SK-N-SH (cell line): ENCODE results near the gene CCNG2. TPM values are rescaled to one million over a fixed set of nuclear protein-coding genes. Genes with fewer than 3 reads are reported as not detected.

Experiments
- CTCF ChIA-PET: fragments of 300-600, 350-600 bp; formaldehyde crosslinking; extraction: SDS; loops from one replicate; lab custom pipeline; 2021; lab: Yijun Ruan, JAX
- POLR2A ChIA-PET: fragments of 350-600 bp; sonication (Branson Sonifier 250); formaldehyde crosslinking; extraction: SDS; loops from one replicate; lab custom pipeline; 2020; ENCODE audit warnings: antibody characterized with exemption, inconsistent platforms; lab: Yijun Ruan, JAX
- DNase-seq: peaks from one replicate; pipeline ENCODE4 v3.0.0; 2012
- H2AFZ ChIP-seq: fragments of 200-600 bp; sonication (generic); 2 replicates; pipeline ENCODE4 v1.8.1; 2016; ENCODE audit warnings: antibody characterized with exemption, mild to moderate bottlenecking, low read depth
- H3F3A ChIP-seq: fragments of 200-600 bp; sonication (generic); replicated peaks from 2 replicates; pipeline ENCODE3; 2016; ENCODE audit warnings: antibody characterized with exemption, mild to moderate bottlenecking; ENCODE audit not compliant: insufficient read depth
- H3K27ac ChIP-seq, 2 experiments: fragments of 200-500 bp in 1 of 2; fragments of 200-600 bp in 1 of 2; sonication (Bioruptor generic) in 1 of 2; sonication (generic), shearing (Covaris generic) in 1 of 2; 2 replicates each; pipeline versions ENCODE4 v1.5.1 to v1.6.1; 2014 to 2016; ENCODE audit warnings: low read depth in 2 of 2, inconsistent platforms in 1 of 2, low read length in 1 of 2, mild to moderate bottlenecking in 1 of 2, mixed read lengths in 1 of 2
- H3K27me3 ChIP-seq: fragments of 200-600 bp; sonication (generic), shearing (Covaris generic); 2 replicates; pipeline ENCODE4 v1.6.1; 2016; ENCODE audit warnings: mixed run types; ENCODE audit not compliant: insufficient read depth
- H3K36me3 ChIP-seq, 2 experiments: fragments of 200-500 bp in 1 of 2; fragments of 200-600 bp in 1 of 2; sonication (Bioruptor generic) in 1 of 2; sonication (generic) in 1 of 2; replicated peaks in 1 of 2; 2 replicates each; pipeline versions ENCODE3 to v1.5.1; 2014 to 2016; ENCODE audit warnings: low read length in 1 of 2, mild to moderate bottlenecking in 1 of 2; ENCODE audit not compliant: insufficient read depth in 2 of 2, control insufficient read depth in 1 of 2
- H3K4me1 ChIP-seq, 2 experiments: fragments of 200-500 bp in 1 of 2; fragments of 200-600 bp in 1 of 2; sonication (Bioruptor generic) in 1 of 2; sonication (generic), shearing (Covaris generic) in 1 of 2; 2 replicates each; pipeline versions ENCODE4 v1.5.1 to v1.6.1; 2014 to 2016; ENCODE audit warnings: low read depth in 1 of 2, low read length in 1 of 2, mixed run types in 1 of 2; ENCODE audit not compliant: insufficient read depth in 2 of 2, control insufficient read depth in 1 of 2
- H3K4me2 ChIP-seq: fragments of 200-600 bp; sonication (generic), shearing (Covaris generic); 2 replicates; pipeline ENCODE4 v1.6.1; 2017; ENCODE audit warnings: mixed run types
- H3K4me3 ChIP-seq, 2 experiments: fragments of 200-500 bp in 1 of 2; fragments of 200-600 bp in 1 of 2; sonication (Bioruptor generic) in 1 of 2; sonication (generic), shearing (Covaris generic) in 1 of 2; 2 replicates each; pipeline versions ENCODE4 v1.5.1 to v1.8.1; 2014 to 2016; ENCODE audit warnings: low read depth in 2 of 2, inconsistent platforms in 1 of 2, low read length in 1 of 2, mild to moderate bottlenecking in 1 of 2, mixed read lengths in 1 of 2, moderate library complexity in 1 of 2
- H3K79me2 ChIP-seq: fragments of 200-600 bp; sonication (generic); 2 replicates; pipeline ENCODE4 v1.8.1; 2017; ENCODE audit warnings: mild to moderate bottlenecking; ENCODE audit not compliant: insufficient read depth
- H3K9ac ChIP-seq: fragments of 200-600 bp; sonication (generic); 2 replicates; pipeline ENCODE4 v1.6.1; 2017; ENCODE audit warnings: mixed run types
- H3K9me2 ChIP-seq: fragments of 200-600 bp; sonication (generic); 2 replicates; pipeline ENCODE4 v1.6.1; 2017; ENCODE audit warnings: mixed run types
- H3K9me3 ChIP-seq: fragments of 200-600 bp; sonication (generic); 2 replicates; pipeline ENCODE4 v1.6.1; 2017; ENCODE audit warnings: mixed run types, mild to moderate bottlenecking, moderate library complexity
- H4K20me1 ChIP-seq: fragments of 200-600 bp; sonication (generic); 2 replicates; pipeline ENCODE4 v1.6.1; 2017; ENCODE audit warnings: mild to moderate bottlenecking, mixed run types; ENCODE audit not compliant: insufficient read depth
- EP300 ChIP-seq, 2 experiments: IDR thresholded peaks; 2 replicates each; pipeline versions ENCODE4 v1.4.0 to v1.6.1; 2012; ENCODE audit warnings: borderline replicate concordance in 1 of 2, low read depth in 1 of 2, low read length in 1 of 2
- FOSL2 ChIP-seq: IDR thresholded peaks from 2 replicates; pipeline ENCODE4 v1.4.0; 2012; ENCODE audit warnings: low read depth, mild to moderate bottlenecking, moderate library complexity, borderline replicate concordance
- FOXM1 ChIP-seq: IDR thresholded peaks from 2 replicates; pipeline ENCODE4 v1.4.0; 2012; ENCODE audit warnings: low read depth, mild to moderate bottlenecking
- GABPA ChIP-seq: IDR thresholded peaks from 2 replicates; pipeline ENCODE4 v1.4.0; 2012; ENCODE audit warnings: low read depth, mild to moderate bottlenecking
- JUND ChIP-seq: IDR thresholded peaks from 2 replicates; pipeline ENCODE4 v1.4.0; 2012
- MAX ChIP-seq: IDR thresholded peaks from 2 replicates; pipeline ENCODE4 v1.4.0; 2012; ENCODE audit warnings: low read depth
- MEF2A ChIP-seq: IDR thresholded peaks from 2 replicates; pipeline ENCODE4 v1.4.0; 2012; ENCODE audit warnings: low read depth, borderline replicate concordance
- MXI1 ChIP-seq: IDR thresholded peaks from 2 replicates; pipeline ENCODE4 v1.6.1; 2012; ENCODE audit warnings: mild to moderate bottlenecking, low read depth, low read length, improper control_type of control experiment
- NRF1 ChIP-seq: IDR thresholded peaks from 2 replicates; pipeline ENCODE4 v1.6.1; 2012; ENCODE audit warnings: low read depth, mild to moderate bottlenecking, low read length
- RAD21 ChIP-seq: IDR thresholded peaks from 2 replicates; pipeline ENCODE4 v1.6.1; 2012; ENCODE audit warnings: mild to moderate bottlenecking, low read length
- RCOR1 ChIP-seq: fragments of 150-350 bp; IDR thresholded peaks from 2 replicates; pipeline ENCODE4 v1.6.1; 2017; ENCODE audit warnings: antibody characterized with exemption, low read length
- RFX5 ChIP-seq: IDR thresholded peaks from 2 replicates; pipeline ENCODE4 v1.6.1; 2012; ENCODE audit warnings: mild to moderate bottlenecking, improper control_type of control experiment, low read length
- SIN3A ChIP-seq: IDR thresholded peaks from 2 replicates; pipeline ENCODE4 v1.6.1; 2012; ENCODE audit warnings: low read depth, mild to moderate bottlenecking, low read length, moderate library complexity, borderline replicate concordance
- TCF12 ChIP-seq: IDR thresholded peaks from 2 replicates; pipeline ENCODE4 v1.4.0; 2012
- USF1 ChIP-seq: IDR thresholded peaks from 2 replicates; pipeline ENCODE4 v1.4.0; 2012; ENCODE audit warnings: low read depth, borderline replicate concordance
- USF2 ChIP-seq: fragments of 150-350 bp; IDR thresholded peaks from 2 replicates; pipeline ENCODE4 v1.6.1; 2017; ENCODE audit warnings: antibody characterized with exemption, low read length, low read depth, borderline replicate concordance
- YY1 ChIP-seq: IDR thresholded peaks from 2 replicates; pipeline ENCODE4 v1.4.0; 2012; ENCODE audit warnings: low read depth, mild to moderate bottlenecking
- WGBS: methylation state at CpG from one replicate; pipeline ENCODE4 v1.1.6; 2017; ENCODE audit warnings: low lambda C conversion rate; 5-methylcytosine and 5-hydroxymethylcytosine counted together
- polyA plus RNA-seq, 3 experiments: library from polyadenylated mRNA; depleted of rRNA; stranded (reverse); fragments of >200 nt; gene quantifications; 2 replicates each; pipeline ENCODE4 v1.2.3, GENCODE V29; 2012
- TF ChIP-seq, protein P1 (sequence below): IDR thresholded peaks from 2 replicates; pipeline ENCODE4 v1.6.1; 2012; ENCODE audit warnings: mild to moderate bottlenecking, low read depth, low read length, moderate library complexity

CCNG2 gene
- polyA plus RNA-seq, 1 of the 3 experiments (the other 2 are of a cell fraction), result 8.9 TPM

DNA sequence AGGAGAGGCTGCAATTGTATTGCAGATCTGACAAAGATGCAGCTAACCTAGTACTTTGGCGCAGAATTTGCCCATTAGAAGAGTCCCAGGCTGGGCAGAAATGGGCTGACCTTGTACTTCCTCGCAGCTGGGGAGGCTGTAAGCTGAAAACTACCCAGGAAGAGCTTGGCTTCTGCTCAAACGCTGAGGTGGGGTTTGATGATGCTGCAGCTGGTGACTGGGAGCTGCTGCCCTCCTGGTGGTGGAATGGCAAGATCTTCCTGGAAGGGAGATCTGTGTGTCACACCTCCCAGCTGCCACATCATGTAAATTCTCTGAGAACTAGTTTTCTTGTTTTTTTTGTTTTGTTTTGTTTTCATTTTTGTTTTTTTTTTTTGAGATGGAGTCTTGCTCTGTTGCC is 17.4 kb downstream of the CCNG2 start:
- H3K4me2 ChIP-seq, result no peak overlapping the region
- H4K20me1 ChIP-seq, result no peaks in the 10 kb centered on the region
- WGBS, result 30% methylated on average over 2 of the region's 3 CpGs
- DNase-seq, result no peak
- ChIA-PET CTCF (interaction anchor here (1.9 to 3.1 kb wide), 2 partner anchors 29 to 79 kb away, joined by 7 to 10 read pairs; no protein-coding TSS in a partner anchor), POLR2A (no interaction called here)
- H3K9ac ChIP-seq, result no peak overlapping the region
- TF ChIP-seq RFX5 (no peak), NRF1 (no peak), MAX (no peak), MXI1 (no peak), JUND (no peak), RAD21 (no peak), USF2 (no peak), FOSL2 (no peak), YY1 (no peak), EP300 (IDR thresholded peaks at IDR 0.05; ENCODE audit: borderline replicate concordance in 1 of 2, low read depth in 1 of 2, low read length in 1 of 2) (no peak), SIN3A (no peak), RCOR1 (no peak), MEF2A (no peak), USF1 (no peak), TCF12 (no peak), GABPA (no peak), FOXM1 (no peak)
- TF ChIP-seq, protein P1, sequence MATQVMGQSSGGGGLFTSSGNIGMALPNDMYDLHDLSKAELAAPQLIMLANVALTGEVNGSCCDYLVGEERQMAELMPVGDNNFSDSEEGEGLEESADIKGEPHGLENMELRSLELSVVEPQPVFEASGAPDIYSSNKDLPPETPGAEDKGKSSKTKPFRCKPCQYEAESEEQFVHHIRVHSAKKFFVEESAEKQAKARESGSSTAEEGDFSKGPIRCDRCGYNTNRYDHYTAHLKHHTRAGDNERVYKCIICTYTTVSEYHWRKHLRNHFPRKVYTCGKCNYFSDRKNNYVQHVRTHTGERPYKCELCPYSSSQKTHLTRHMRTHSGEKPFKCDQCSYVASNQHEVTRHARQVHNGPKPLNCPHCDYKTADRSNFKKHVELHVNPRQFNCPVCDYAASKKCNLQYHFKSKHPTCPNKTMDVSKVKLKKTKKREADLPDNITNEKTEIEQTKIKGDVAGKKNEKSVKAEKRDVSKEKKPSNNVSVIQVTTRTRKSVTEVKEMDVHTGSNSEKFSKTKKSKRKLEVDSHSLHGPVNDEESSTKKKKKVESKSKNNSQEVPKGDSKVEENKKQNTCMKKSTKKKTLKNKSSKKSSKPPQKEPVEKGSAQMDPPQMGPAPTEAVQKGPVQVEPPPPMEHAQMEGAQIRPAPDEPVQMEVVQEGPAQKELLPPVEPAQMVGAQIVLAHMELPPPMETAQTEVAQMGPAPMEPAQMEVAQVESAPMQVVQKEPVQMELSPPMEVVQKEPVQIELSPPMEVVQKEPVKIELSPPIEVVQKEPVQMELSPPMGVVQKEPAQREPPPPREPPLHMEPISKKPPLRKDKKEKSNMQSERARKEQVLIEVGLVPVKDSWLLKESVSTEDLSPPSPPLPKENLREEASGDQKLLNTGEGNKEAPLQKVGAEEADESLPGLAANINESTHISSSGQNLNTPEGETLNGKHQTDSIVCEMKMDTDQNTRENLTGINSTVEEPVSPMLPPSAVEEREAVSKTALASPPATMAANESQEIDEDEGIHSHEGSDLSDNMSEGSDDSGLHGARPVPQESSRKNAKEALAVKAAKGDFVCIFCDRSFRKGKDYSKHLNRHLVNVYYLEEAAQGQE, result no peak
- no peak overlapping the region for H2AFZ ChIP-seq
- peaks cover 9 to 11% of the 10 kb centered on the region in 2 experiments for H3K36me3 ChIP-seq
- no peaks in the 10 kb centered on the region for H3K4me1 ChIP-seq
- no peaks in the 10 kb centered on the region for H3K9me2 ChIP-seq
- no peak overlapping the region for H3K27ac ChIP-seq
- H3K79me2 ChIP-seq, result no peaks in the 10 kb centered on the region
- H3F3A ChIP-seq, result no peaks in the 10 kb centered on the region
- no peaks in the 10 kb centered on the region; the same call in 1 of the 2 replicates for H3K27me3 ChIP-seq
- H3K9me3 ChIP-seq, result no peaks in the 10 kb centered on the region
- no peak overlapping the region for H3K4me3 ChIP-seq
